ENCODE results near the gene TMEM258.

TMEM258 gene

GRCh38 chr11:61756452-61757212, 35.8 kb downstream of the TMEM258 start:
- no peak for ATAC-seq
- no peak for TF ChIP-seq SNAI2 (CRISPR knock-in tag; IDR thresholded peaks at IDR 0.05)
- TF ChIP-seq PPARA (CRISPR knock-in tag; IDR thresholded peaks at IDR 0.05; ENCODE audit: borderline replicate concordance), result no peak
- TF ChIP-seq ZNF8 (CRISPR knock-in tag; IDR thresholded peaks at IDR 0.05), result no peak
- TF ChIP-seq CSDC2 (CRISPR knock-in tag; IDR thresholded peaks at IDR 0.05), result no peak
- no peak for TF ChIP-seq ZFP3 (CRISPR knock-in tag; IDR thresholded peaks at IDR 0.05)
- no peak for TF ChIP-seq TOX (CRISPR knock-in tag; IDR thresholded peaks at IDR 0.05; ENCODE audit: borderline replicate concordance)
- TF ChIP-seq BACH2 (CRISPR knock-in tag; IDR thresholded peaks at IDR 0.05; ENCODE audit: borderline replicate concordance), result no peak
- TF ChIP-seq ZNF70 (CRISPR knock-in tag; IDR thresholded peaks at IDR 0.05), result no peak
- no peak for TF ChIP-seq GLIS3 (CRISPR knock-in tag; IDR thresholded peaks at IDR 0.05)
- no peak for TF ChIP-seq ZFP30 (CRISPR knock-in tag; IDR thresholded peaks at IDR 0.05)
- no peak for TF ChIP-seq ZNF565 (CRISPR knock-in tag; conservative IDR thresholded peaks at IDR 0.05; ENCODE audit: low read depth)
- TF ChIP-seq TCF4 (CRISPR knock-in tag; IDR thresholded peaks at IDR 0.05; ENCODE audit: borderline replicate concordance), result no peak

DNA sequence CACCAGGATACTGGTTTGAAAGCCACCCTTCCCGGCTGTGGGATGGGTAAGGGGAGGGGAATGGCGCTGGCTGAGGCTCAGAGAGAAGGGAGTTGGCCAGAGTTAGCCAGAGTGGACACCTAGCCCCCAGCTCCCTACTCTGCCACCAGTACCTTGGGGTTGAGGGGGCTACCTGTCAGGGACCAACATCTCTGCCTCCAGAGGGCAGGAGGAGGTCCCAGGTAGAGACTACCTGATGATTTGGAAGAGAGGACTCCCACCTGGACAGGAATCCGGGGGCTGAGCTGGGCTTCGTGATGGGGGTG, 36.3 kb downstream of the TMEM258 start:
- ATAC-seq, result no peak

GRCh38 chr11:61754534-61755482, 37.6 kb downstream of the TMEM258 start:
- ATAC-seq, result no peak

More for the DNA sequence above, 36.3 kb downstream of the TMEM258 start:
- TF ChIP-seq ESRRG (CRISPR knock-in tag; IDR thresholded peaks at IDR 0.05), result no peak
- no peak for TF ChIP-seq SNAI2 (CRISPR knock-in tag; IDR thresholded peaks at IDR 0.05)
- no peak for TF ChIP-seq TCF4 (CRISPR knock-in tag; IDR thresholded peaks at IDR 0.05; ENCODE audit: borderline replicate concordance)
- no peak for TF ChIP-seq GLIS3 (CRISPR knock-in tag; IDR thresholded peaks at IDR 0.05)
- TF ChIP-seq, protein P1, sequence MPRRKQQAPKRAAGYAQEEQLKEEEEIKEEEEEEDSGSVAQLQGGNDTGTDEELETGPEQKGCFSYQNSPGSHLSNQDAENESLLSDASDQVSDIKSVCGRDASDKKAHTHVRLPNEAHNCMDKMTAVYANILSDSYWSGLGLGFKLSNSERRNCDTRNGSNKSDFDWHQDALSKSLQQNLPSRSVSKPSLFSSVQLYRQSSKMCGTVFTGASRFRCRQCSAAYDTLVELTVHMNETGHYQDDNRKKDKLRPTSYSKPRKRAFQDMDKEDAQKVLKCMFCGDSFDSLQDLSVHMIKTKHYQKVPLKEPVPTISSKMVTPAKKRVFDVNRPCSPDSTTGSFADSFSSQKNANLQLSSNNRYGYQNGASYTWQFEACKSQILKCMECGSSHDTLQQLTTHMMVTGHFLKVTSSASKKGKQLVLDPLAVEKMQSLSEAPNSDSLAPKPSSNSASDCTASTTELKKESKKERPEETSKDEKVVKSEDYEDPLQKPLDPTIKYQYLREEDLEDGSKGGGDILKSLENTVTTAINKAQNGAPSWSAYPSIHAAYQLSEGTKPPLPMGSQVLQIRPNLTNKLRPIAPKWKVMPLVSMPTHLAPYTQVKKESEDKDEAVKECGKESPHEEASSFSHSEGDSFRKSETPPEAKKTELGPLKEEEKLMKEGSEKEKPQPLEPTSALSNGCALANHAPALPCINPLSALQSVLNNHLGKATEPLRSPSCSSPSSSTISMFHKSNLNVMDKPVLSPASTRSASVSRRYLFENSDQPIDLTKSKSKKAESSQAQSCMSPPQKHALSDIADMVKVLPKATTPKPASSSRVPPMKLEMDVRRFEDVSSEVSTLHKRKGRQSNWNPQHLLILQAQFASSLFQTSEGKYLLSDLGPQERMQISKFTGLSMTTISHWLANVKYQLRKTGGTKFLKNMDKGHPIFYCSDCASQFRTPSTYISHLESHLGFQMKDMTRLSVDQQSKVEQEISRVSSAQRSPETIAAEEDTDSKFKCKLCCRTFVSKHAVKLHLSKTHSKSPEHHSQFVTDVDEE (CRISPR knock-in tag; IDR thresholded peaks at IDR 0.05), result no peak
- no peak for TF ChIP-seq CSDC2 (CRISPR knock-in tag; IDR thresholded peaks at IDR 0.05)
- no peak for TF ChIP-seq ARNTL (CRISPR knock-in tag; IDR thresholded peaks at IDR 0.05; ENCODE audit: borderline replicate concordance, low read depth)
- no peak for TF ChIP-seq ISL1 (CRISPR knock-in tag; IDR thresholded peaks at IDR 0.05)
- no peak for TF ChIP-seq ZFP3 (CRISPR knock-in tag; IDR thresholded peaks at IDR 0.05)

GRCh38 chr11:61753672-61754071, 38.7 kb downstream of the TMEM258 start:
- no peak for TF ChIP-seq ZNF565 (CRISPR knock-in tag; conservative IDR thresholded peaks at IDR 0.05; ENCODE audit: low read depth)
- TF ChIP-seq ZFP3 (CRISPR knock-in tag; IDR thresholded peaks at IDR 0.05), result no peak
- no peak for TF ChIP-seq GLIS3 (CRISPR knock-in tag; IDR thresholded peaks at IDR 0.05)
- TF ChIP-seq ARNTL (CRISPR knock-in tag; IDR thresholded peaks at IDR 0.05; ENCODE audit: borderline replicate concordance, low read depth), result no peak
- TF ChIP-seq, protein P1 (CRISPR knock-in tag; IDR thresholded peaks at IDR 0.05), result no peak
- TF ChIP-seq ZNF8 (CRISPR knock-in tag; IDR thresholded peaks at IDR 0.05), result no peak
- TF ChIP-seq SNAI2 (CRISPR knock-in tag; IDR thresholded peaks at IDR 0.05), result no peak
- no peak for TF ChIP-seq TOX (CRISPR knock-in tag; IDR thresholded peaks at IDR 0.05; ENCODE audit: borderline replicate concordance)
- no peak for TF ChIP-seq RARB (CRISPR knock-in tag; IDR thresholded peaks at IDR 0.05)
- no peak for TF ChIP-seq CSDC2 (CRISPR knock-in tag; IDR thresholded peaks at IDR 0.05)
- TF ChIP-seq, protein P2, sequence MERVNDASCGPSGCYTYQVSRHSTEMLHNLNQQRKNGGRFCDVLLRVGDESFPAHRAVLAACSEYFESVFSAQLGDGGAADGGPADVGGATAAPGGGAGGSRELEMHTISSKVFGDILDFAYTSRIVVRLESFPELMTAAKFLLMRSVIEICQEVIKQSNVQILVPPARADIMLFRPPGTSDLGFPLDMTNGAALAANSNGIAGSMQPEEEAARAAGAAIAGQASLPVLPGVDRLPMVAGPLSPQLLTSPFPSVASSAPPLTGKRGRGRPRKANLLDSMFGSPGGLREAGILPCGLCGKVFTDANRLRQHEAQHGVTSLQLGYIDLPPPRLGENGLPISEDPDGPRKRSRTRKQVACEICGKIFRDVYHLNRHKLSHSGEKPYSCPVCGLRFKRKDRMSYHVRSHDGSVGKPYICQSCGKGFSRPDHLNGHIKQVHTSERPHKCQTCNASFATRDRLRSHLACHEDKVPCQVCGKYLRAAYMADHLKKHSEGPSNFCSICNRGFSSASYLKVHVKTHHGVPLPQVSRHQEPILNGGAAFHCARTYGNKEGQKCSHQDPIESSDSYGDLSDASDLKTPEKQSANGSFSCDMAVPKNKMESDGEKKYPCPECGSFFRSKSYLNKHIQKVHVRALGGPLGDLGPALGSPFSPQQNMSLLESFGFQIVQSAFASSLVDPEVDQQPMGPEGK (CRISPR knock-in tag; IDR thresholded peaks at IDR 0.05; ENCODE audit: borderline replicate concordance), result no peak
- TF ChIP-seq BACH2 (CRISPR knock-in tag; IDR thresholded peaks at IDR 0.05; ENCODE audit: borderline replicate concordance), result no peak
- TF ChIP-seq ZC3H10 (CRISPR knock-in tag; IDR thresholded peaks at IDR 0.05), result no peak
- no peak for ATAC-seq

More at GRCh38 chr11:61754534-61755482, 37.6 kb downstream of the TMEM258 start:
- TF ChIP-seq TOX (CRISPR knock-in tag; IDR thresholded peaks at IDR 0.05; ENCODE audit: borderline replicate concordance) (no peak), ZNF8 (CRISPR knock-in tag; IDR thresholded peaks at IDR 0.05) (no peak), TCF4 (CRISPR knock-in tag; IDR thresholded peaks at IDR 0.05; ENCODE audit: borderline replicate concordance) (no peak), ARNTL (CRISPR knock-in tag; IDR thresholded peaks at IDR 0.05; ENCODE audit: borderline replicate concordance, low read depth) (no peak), RARB (CRISPR knock-in tag; IDR thresholded peaks at IDR 0.05) (no peak)
